Neural cell (in vitro differentiated cells): Measurements from ENCODE around the gene MAGEC3. TPM values are rescaled to one million over a fixed set of nuclear protein-coding genes. Genes with fewer than 3 reads are reported as not detected.

Source experiments
- H2AFZ ChIP-seq: fragments of 200-600, 300-800 bp; sonication (generic), shearing (Covaris generic); 2 replicates; pipeline ENCODE4 v1.6.0; 2014; ENCODE audit warnings: low read depth, mild to moderate bottlenecking, antibody characterized with exemption, low read length, moderate library complexity
- H3F3A ChIP-seq: fragments of 200-600 bp; shearing (Covaris generic); 2 replicates; pipeline ENCODE4 v1.6.1; 2016; ENCODE audit warnings: mild to moderate bottlenecking, moderate library complexity, mixed read lengths, antibody characterized with exemption, low read length; ENCODE audit not compliant: insufficient read depth, poor library complexity, severe bottlenecking
- H3K27ac ChIP-seq: fragments of 200-600, 300-800 bp; sonication (generic), shearing (Covaris generic); 2 replicates; pipeline ENCODE4 v1.5.1; 2014; ENCODE audit warnings: mild to moderate bottlenecking, low read length, moderate library complexity
- H3K27me3 ChIP-seq: fragments of 300-800, 200-600 bp; sonication (generic), shearing (Covaris generic); 2 replicates; pipeline ENCODE4 v1.6.0; 2014; ENCODE audit warnings: mild to moderate bottlenecking, low read depth, low read length, moderate library complexity; ENCODE audit not compliant: insufficient read depth
- H3K36me3 ChIP-seq: fragments of 300-800, 200-600 bp; sonication (generic), shearing (Covaris generic); 2 replicates; pipeline ENCODE4 v1.5.1; 2014; ENCODE audit warnings: mild to moderate bottlenecking, antibody characterized with exemption, low read length, moderate library complexity; ENCODE audit not compliant: insufficient read depth
- H3K4me2 ChIP-seq: fragments of 300-800, 200-600 bp; sonication (generic), shearing (Covaris generic); 2 replicates; pipeline ENCODE4 v1.6.0; 2014; ENCODE audit warnings: mild to moderate bottlenecking, low read length
- H3K4me3 ChIP-seq: fragments of 300-800, 200-600 bp; sonication (generic), shearing (Covaris generic); 2 replicates; pipeline ENCODE4 v1.5.1; 2014; ENCODE audit warnings: mild to moderate bottlenecking, low read length, moderate library complexity
- H3K79me2 ChIP-seq: fragments of 200-600 bp; shearing (Covaris generic); replicated peaks from 2 replicates; pipeline ENCODE4 v1.6.0; 2014; ENCODE audit warnings: mild to moderate bottlenecking, low read length, moderate library complexity; ENCODE audit not compliant: insufficient read depth
- H3K9ac ChIP-seq: fragments of 300-800, 200-600 bp; sonication (generic), shearing (Covaris generic); 2 replicates; pipeline ENCODE4 v1.6.1; 2016; ENCODE audit warnings: mild to moderate bottlenecking, low read length, mixed read lengths
- H3K9me2 ChIP-seq: fragments of 200-600 bp; shearing (Covaris generic); 2 replicates; pipeline ENCODE4 v1.6.1; 2016; ENCODE audit warnings: mild to moderate bottlenecking, low read length, mixed read lengths; ENCODE audit not compliant: insufficient read depth
- H3K9me3 ChIP-seq: fragments of 200-600, 300-800 bp; sonication (generic), shearing (Covaris generic); 2 replicates; pipeline ENCODE4 v1.6.1; 2016; ENCODE audit warnings: mild to moderate bottlenecking, mixed run types, low read length, moderate library complexity, mixed read lengths
- H4K20me1 ChIP-seq: fragments of 200-600 bp; shearing (Covaris generic); 2 replicates; pipeline ENCODE4 v1.6.1; 2016; ENCODE audit warnings: mild to moderate bottlenecking, mixed run types; ENCODE audit not compliant: insufficient read depth
- CTCF ChIP-seq: fragments of 450-650 bp; IDR thresholded peaks from 2 replicates; pipeline ENCODE4 v1.5.1; 2014; ENCODE audit warnings: antibody characterized with exemption, mild to moderate bottlenecking, moderate library complexity; ENCODE audit not compliant: poor library complexity, severe bottlenecking
- EP300 ChIP-seq: fragments of 450-650 bp; conservative IDR thresholded peaks from 2 replicates; pipeline ENCODE4 v1.6.1; 2014; ENCODE audit warnings: antibody characterized with exemption, mild to moderate bottlenecking, moderate library complexity; ENCODE audit not compliant: poor library complexity, severe bottlenecking
- EZH2 ChIP-seq: fragments of 200-600, 300-800 bp; shearing (Covaris generic), sonication (generic); IDR thresholded peaks from 2 replicates; pipeline ENCODE4 v1.6.1; 2014; ENCODE audit warnings: antibody characterized with exemption, low read length, borderline replicate concordance, mild to moderate bottlenecking; ENCODE audit not compliant: insufficient read depth, poor library complexity, severe bottlenecking
- MXI1 ChIP-seq: fragments of 450-650 bp; conservative IDR thresholded peaks from 2 replicates; pipeline ENCODE4 v1.6.1; 2014; ENCODE audit warnings: antibody characterized with exemption, mild to moderate bottlenecking; ENCODE audit not compliant: poor library complexity, severe bottlenecking
- POLR2AphosphoS5 ChIP-seq: IDR thresholded peaks from 2 replicates; pipeline ENCODE4 v1.6.1; 2012
- RAD21 ChIP-seq: fragments of 450-650 bp; conservative IDR thresholded peaks from 2 replicates; pipeline ENCODE4 v1.6.1; 2014; ENCODE audit warnings: antibody characterized with exemption, mild to moderate bottlenecking, moderate library complexity
- REST ChIP-seq: IDR thresholded peaks from 2 replicates; pipeline ENCODE4 v1.6.1; 2012; ENCODE audit warnings: borderline replicate concordance
- SMC3 ChIP-seq: fragments of 450-650 bp; conservative IDR thresholded peaks from 2 replicates; pipeline ENCODE4 v1.6.1; 2014; ENCODE audit warnings: antibody characterized with exemption, mild to moderate bottlenecking, moderate library complexity; ENCODE audit not compliant: poor library complexity
- TAF1 ChIP-seq: IDR thresholded peaks from 2 replicates; pipeline ENCODE4 v1.6.1; 2012; ENCODE audit warnings: low read depth
- polyA plus RNA-seq: library from polyadenylated mRNA; depleted of rRNA; stranded (reverse); fragments of >200 nt; gene quantifications from 2 replicates; pipeline ENCODE4 v1.2.3, GENCODE V29; 2014

The MAGEC3 gene
- polyA plus RNA-seq, 1 donor from 2014 or later = 2.3 TPM

DNA sequence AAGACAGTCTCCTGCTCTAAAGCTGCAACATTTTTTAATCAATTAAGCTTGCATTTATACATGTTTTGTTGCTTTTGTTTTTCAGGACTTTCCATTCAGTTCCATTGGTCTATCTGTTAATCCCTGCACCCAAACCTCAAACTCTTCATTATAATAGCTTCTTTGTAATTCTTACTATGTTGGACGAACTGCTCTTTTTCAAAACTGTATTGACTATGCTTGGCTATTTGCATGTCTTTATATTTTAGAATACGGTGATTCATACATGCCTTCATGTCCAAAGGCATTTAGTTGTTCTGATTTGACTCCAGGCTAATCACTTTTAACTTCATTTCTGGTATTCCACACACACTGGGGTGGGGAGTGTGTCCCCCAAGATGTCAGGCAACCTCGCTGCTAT, 79.7 kb downstream of the MAGEC3 start:
- no peaks in the 10 kb centered on the region for H4K20me1 ChIP-seq
- no peaks in the 10 kb centered on the region for H3K36me3 ChIP-seq
- no peaks in the 10 kb centered on the region for H3K9me2 ChIP-seq
- no peak overlapping the region for H3K4me3 ChIP-seq
- no peak overlapping the region for H3K27ac ChIP-seq
- H3F3A ChIP-seq = no peaks in the 10 kb centered on the region
- H3K9me3 ChIP-seq = no peaks in the 10 kb centered on the region
- H3K79me2 ChIP-seq = no peaks in the 10 kb centered on the region
- no peak overlapping the region for H3K4me2 ChIP-seq
- no peaks in the 10 kb centered on the region for H3K27me3 ChIP-seq
- H3K9ac ChIP-seq = no peak overlapping the region
- TF ChIP-seq REST (no peak), POLR2AphosphoS5 (no peak), EP300 (no peak), CTCF (no peak), SMC3 (no peak)
- H2AFZ ChIP-seq = no peak overlapping the region

DNA sequence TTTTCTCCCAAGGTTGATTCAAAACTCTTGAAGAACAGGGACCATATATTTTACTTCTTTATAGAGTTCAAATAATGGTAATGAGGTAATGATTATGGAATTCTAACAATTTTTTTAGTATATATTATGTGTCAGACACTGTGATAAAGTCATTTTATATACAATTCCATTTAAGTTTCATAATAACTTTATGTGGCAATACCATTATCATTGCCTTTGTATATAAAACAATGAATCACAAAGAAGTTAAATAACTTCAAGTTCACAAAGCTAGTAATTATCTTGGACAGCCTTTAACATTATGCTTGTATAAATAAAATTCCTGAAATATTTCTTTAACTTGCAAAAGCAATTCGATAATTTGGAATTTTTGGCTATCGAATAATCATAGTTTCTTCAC, 86.2 kb downstream of the MAGEC3 start:
- Histone ChIP-seq H3K36me3 (no peaks in the 10 kb centered on the region), H3K9ac (no peak overlapping the region), H3K27ac (no peak overlapping the region), H3K79me2 (no peaks in the 10 kb centered on the region), H2AFZ (no peak overlapping the region), H4K20me1 (no peaks in the 10 kb centered on the region), H3K4me2 (no peak overlapping the region), H3F3A (no peaks in the 10 kb centered on the region), H3K27me3 (no peaks in the 10 kb centered on the region), H3K4me3 (no peak overlapping the region), H3K9me3 (no peaks in the 10 kb centered on the region), H3K9me2 (no peaks in the 10 kb centered on the region)
- TF ChIP-seq CTCF (no peak), MXI1 (no peak), SMC3 (no peak), EP300 (no peak), RAD21 (no peak), POLR2AphosphoS5 (no peak), EZH2 (no peak), REST (no peak), TAF1 (no peak)
